Stimulated activated CD8-positive, alpha-beta memory T cell treated with anti-CD3 and anti-CD28 coated beads, Interleukin-15, amount 100 ng/mL, for 48 hours (primary cell): Measurements from ENCODE around the gene WDR45B.
"Not testable (repeated sequence)": the region's sequence is repeated elsewhere in the genome, so short reads cannot be mapped to it uniquely, and the experiment has no call there.

Experiments
- DNase-seq, 2 donors: peaks; one replicate each; pipeline ENCODE4 v3.0.0-alpha.2; 2020; ENCODE audit warnings: low read depth in 2 of 2

The WDR45B gene

DNA sequence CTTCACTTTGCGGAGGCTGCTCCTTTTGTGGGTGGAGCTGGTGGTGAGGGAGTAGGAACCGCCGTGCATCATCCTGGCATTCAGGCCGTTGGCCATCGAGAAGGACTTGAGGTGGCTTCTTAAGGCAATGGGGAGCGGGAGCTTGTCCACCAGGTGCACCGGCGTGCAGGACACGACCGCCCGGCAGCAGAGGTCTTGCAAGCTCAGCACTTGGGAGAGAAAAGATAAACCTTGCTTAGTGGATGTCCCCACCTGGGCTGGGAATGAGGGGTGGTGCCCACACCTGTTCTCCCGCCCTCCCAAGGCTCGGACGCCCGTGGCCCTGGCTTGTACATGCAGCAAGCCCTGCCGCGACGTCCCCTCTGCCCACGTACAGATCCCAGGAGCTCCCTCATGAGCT is 9.7 kb upstream of the WDR45B start:
- no peak for DNase-seq

DNA sequence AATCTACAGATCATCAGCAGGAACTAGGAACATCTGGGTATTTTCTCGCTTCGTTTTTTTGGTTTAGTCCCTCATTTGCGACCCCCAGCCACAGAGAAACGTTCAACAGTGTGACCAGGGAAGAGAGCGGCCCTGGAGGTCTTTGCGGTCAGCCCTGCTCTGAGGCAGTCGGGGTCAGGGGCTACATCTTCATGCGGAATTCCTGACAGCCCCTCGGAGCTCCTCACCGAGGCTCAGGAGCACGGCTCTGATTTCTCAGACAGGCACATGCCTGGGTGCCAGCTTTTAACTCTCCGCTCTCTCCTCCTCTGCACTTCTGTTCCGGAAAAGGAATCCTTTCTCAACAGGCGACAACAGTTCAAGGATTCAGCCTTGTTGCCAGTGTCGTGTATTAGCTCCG is 8.0 kb upstream of the WDR45B start:
- no peak for DNase-seq

DNA sequence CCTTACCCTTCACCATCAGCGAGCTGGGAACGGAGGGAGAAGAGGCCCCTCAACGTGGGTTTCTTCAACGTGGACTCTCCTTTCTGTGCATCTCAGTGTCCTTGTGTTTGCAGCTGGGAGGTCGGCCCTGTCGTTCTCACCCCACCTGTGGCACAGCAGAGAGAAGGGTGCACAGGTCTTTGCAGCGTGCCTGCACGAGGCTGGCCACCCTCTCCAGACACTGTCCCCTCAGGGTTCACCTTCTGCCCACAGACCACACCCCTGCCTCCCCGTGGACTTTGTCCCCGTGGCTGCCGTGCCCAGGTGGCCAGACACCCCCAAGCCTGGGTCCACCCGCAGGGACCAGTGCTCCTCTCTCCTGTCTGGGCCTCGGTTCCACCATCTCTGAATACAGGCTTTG is 7.3 kb upstream of the WDR45B start:
- DNase-seq = no peak

DNA sequence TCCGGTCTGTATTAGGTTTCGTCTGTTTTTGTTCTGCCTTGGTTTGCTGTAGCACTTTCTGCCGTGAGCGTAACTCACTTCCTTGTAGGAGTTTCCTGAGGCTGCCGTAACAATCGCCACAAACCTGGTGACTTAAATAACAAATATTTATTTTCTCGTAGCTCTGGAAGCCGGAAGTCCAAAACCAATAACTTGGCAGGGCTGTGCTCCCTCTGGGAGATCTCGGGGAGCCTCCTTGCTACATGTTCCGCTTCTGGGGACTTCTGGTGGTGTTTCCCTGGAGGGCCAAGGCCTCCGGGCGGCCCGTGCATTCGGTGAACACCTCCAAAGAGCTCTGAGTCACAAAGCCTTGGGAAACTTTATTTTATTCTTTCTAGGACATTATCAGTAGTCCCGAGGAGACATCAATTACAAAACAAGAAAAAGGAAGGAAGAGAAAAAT is 6.8 kb upstream of the WDR45B start:
- DNase-seq = no peak

DNA sequence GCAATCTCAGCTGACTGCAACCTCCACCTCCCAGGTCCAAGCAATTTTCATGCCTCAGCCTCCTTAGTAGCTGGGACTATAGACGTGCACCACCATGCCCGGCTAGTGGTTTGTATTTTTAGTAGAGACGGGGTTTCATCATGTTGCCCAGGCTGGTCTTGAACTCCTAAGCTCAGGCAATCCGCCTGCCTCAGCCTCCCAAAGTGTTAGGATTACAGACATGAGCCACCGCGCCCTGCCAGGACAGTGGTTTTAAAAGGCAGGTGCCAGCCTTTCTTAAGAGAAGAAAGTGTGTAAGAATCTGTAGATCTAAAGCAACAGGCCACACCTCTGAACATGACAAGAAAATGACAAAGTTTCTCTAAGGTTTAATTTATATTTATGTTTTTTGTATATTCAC is 6.4 kb upstream of the WDR45B start:
- not testable (repeated sequence) for DNase-seq

DNA sequence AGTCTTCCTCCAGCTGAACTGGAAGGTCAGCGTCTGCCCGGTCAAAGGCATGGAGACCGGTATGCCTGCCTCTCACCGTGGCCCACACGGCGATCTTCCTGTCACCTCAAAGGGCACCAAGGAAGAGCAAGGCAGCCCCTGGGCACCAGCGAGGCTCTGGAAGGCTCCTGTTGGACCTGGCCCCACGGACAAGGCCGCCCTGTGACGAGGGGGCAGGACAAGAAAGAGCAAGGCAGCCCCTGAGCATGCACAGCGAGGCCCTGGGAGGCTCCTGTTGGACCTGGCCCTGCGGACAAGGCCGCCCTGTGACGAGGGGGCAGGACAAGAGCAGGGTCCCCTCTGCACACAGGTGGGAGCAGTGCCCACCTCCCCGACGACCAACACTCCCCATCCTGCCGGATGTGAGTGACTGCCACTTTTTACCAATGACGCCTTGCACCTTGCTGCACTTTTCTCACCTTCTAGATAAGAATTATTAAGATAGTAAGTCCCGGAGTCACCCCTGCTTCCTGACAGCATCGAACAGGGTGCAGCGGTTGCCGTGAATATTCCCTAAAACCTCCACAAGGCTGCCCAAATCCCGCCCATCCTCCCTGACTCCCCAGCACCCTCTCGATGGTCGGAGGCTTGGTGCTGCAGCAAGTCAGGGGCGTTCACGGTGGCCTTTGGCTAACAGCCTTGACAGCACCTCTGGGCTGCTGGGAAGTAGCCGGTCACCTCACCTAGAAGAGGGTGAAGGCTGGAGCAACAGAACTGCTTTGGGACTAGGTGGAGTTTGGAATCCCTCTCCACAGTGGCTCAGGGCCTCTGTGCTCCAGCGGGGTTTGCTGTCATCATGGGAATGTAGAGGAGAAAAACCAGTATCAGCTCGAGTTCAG is 5.6 kb upstream of the WDR45B start:
- DNase-seq = no peak

DNA sequence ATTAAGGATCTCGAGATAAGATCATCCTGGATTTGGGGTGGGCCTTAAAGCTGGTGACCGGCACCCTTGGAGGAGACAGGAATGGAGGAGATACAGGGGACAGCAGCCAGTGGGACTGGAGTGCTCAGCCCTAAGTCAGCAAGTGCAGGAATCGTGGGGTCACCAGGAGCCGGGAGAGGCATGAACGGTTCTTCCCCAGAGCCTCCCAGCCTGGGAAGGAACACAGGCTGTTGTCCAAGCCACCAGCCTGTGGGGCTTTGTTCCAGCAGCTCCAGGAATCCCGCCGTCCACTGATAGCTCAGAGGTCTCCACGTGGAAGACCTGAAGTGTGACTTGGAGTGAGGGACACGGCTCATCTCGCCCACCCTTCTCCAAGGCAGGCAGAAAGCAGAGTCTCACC is 2.5 kb upstream of the WDR45B start:
- no peak for DNase-seq

DNA sequence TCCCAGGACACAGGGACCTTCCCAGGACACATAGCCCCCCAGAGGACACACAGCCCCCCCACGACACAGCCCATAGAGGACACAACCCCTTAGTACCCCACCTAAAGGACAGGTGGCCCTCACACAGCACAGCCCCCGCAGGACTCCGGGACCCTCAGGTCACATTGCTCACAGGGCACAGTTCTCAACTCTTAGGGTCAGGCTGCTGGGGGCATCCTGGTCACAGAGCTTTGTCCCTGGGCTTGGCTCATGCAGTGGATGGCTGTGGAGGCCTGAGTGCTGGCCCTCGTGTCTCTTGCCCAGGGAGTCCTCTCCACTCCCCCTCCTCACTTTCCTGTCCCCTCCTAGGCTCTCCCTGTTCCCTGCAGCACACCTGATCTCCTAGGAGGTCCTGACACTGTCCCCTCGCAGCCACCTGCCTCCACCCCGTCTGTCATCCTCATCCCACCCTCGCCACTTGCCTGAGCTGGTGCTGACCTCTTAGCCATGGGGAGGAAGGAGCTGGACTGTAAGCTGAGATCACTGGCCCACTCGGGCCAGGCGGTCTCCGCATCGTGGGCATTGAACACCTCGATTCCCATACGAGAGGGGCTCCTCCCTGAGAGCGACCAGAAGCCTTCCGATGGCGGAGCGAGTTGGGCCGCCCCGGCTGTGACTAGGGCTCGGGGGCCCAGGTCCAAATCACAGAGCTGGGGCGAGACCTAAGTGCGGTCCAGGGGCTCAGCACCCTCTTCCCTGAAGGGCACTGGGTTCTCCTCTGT is 1.4 kb upstream of the WDR45B start:
- DNase-seq = no peak

DNA sequence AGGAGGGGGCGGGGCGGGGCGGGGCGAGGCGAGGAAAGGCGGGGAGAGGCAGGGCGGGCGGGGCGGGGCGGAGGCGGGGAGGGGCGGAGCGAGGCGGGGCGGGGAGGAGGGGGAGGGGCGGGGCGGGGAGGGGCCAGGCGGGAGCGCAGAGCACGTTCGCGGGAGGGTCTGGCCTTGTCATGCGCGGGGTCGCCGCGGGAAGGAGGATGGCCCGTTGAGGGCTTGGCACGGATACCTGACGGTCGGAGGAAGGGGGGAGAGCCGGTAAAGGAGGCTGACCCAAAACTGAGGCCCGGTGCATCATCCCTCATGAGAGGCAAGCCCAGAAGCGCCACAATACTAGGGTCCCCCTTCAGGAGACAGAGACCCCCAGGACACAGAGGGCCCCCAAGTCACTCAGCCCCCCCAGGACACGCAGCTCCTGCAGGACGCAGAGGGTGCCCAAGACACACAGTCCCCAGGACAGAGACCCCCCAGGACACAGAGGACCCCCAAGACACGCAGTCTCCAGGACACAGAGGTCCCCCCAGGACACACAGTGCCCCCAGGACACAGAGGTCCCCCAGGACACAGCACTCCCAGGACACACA is 593 bp upstream of the WDR45B start:
- no peak for DNase-seq

DNA sequence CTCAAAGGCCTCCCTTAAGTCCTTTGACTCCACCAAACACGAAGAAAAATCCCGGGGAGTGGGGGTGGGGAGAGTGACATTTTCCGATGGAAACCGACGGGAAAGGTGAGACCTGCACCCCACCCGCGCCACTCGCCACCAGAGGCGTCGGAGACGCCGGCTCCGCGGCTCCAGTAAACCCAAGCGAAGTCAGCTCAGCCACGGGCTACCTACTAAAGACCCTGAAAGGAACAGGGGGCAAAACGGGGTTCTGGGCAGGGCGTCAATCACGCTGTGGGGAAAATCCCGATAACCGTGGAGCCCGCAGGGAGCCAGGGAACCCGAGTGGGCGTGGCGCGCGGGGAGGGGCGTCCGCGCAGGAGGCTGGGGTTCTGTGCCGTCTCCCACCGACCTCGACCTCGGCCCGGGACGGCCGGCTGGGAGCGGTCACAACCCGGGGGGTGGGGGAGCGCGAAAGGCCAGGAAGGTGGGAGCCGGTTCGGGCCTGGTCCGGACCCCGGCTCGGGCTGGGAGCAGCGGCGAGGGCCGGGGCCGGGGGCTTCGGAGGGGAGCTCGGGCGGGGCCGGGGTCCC is 565 bp downstream of the WDR45B start:
- peak; percentile 15 to 20 for DNase-seq

DNA sequence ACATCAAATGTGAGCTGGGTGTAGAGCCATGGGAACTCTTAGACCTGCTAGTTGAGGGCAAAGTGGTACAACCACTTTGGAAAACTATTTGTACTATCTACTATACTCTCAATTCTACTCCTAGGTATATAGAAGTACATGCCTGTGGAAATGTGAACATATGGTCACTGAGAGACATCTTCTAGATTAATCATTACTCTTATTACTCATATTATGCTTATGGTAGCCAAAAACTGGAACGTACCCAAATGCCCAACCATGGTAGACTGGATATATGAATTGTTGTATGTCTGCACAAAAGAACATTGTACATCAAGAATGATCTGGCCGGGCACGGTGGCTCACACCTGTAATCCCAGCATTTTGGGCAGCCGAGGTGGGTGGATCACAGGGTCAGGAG is 2.7 kb downstream of the WDR45B start:
- no peak for DNase-seq

DNA sequence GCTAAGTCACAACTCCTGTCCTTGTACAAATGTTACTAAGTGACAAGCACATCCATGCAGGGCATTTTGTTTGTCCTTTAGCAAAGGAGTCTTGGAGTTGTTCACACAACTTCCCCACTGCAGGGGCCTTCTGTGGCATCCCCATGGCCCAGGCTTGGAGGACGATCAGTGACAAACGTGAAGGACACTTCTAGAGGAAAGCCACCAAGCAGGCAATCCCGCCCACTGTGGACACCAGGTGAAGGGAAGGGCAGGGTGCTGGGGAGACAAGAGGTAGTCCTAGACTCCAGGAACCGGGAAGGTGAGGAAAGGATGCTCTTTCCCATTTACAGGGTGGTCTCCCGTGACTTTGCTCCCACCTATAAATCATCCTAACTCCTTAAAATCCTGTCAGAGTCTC is 4.1 kb downstream of the WDR45B start:
- no peak for DNase-seq

DNA sequence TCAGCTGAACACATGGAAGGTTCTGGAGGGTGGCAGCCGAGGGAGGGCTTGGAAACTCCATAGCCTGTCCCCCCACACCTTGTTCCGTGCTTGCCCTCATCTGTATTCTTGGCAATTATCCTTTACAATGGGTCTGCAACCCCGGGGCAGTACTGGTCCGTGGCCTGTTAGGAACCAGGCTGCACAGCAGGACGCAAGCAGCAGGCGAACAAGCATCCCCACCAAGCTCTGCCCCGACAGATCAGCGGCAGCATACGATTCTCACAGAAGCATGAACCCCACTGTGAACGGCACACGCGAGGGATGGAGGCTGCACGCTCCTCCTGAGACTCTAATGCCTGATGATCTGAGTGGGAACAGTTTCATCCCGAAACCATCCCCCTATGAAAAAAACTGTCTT is 6.2 kb downstream of the WDR45B start:
- DNase-seq = no peak

DNA sequence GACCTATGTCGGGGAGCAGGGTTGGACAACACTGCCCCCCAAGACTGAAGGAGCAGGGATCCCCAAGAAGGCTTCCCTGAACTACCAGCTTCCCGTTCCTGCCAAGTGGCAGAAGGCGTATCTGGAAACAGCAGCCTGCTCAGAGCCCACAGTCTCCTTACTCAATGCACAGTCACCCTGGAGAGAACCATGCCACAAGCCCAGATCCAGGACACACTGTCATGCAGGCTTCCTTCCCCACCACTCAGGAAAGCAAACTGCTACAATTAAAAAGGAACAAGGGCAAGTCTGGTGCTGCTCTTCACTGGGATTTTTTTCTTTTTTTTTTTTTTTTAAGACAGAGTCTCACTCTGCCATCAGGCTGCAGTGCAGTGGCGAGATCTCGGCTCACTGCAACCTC is 8.2 kb downstream of the WDR45B start:
- no peak for DNase-seq

DNA sequence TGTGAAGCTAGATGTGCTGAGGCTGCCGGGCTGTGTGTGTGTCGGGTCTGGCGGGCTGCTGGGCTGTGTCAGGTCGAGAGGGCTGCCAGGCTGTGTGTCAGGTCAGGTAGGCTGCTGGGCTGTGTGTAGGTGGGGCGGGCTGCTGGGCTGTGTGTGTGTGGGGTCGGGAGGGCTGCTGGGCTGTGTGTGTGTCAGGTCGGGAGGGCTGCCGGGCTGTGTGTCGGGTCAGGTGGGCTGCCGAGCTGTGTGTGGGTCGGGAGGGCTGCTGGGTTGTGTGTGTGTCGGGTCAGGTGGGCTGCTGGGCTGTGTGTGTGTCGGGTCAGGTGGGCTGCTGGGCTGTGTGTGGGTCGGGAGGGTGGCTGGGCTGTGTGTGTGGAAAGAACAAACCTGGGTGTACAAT is 8.6 kb downstream of the WDR45B start:
- DNase-seq = no peak

DNA sequence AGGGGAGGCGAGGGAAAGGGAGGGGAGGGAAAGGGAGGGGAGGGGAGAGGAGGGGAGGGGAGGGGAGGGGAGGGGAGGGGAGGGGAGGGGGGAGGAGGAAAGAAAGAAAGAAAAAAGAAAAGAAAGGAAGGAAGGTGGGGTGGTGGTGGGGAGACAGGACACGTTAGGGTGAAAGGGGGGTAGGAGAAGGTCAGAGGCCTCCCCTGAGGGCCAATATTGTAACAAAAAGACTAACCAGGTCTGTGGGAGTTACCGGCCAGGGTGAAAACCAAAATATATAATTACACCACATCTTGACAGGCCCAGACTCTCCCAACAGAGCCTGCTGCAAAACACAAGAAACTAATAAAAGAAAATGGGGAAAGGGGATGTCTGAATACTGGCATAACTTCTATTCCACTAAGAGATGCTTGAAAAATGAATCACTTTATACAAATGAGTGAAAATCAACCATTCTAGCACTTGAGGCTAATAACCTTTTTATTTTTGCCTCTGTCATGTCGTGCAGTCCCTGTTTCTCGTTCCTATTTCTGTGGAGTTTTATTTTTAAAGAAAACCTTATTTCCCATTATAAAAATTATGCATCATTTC is 10.0 kb downstream of the WDR45B start:
- DNase-seq = no peak

DNA sequence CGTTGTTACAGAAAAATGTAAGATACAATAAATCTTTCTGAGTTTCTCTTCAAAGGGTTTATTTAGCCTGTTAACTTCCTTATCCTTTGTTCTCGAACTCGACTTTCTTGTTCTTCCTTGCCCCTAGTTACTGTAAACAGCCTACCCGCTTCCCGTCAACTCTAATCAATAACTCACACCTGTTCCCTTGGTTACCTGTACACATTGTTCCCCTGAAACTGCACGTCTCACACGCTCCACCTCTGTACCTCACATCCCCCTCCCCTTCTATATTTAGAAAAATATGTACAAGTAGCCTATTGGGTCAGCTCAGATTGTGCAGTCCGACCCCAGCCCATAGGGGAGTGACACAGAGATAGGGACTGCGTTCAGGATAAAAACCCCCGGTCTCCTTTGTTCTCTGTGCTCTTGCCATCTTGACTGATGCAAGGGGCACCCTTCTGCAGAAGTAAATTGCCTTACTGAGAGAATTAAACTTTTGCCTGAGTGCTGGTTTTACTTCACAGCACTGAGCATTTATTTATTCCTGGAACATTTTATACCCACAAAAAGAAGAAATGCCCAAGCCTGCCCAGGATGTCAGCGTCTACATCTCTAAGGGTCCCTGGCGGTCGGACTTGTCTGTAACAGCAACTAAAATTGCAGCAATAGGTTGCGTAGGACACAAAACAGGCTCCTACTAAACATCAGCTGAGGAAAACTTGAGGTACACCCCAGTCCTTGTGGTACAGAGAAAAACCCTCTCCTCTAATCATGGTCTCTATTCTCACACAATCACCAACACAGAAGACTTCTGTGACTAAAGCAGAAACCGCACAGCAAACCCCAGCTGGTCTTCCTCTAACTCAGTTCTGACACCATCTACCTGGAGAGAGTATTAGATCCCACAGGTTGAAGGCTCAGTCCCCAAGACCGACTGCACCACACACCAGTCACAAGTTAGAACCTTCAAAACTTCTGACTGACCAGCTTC is 11.3 kb downstream of the WDR45B start:
- DNase-seq = no peak

DNA sequence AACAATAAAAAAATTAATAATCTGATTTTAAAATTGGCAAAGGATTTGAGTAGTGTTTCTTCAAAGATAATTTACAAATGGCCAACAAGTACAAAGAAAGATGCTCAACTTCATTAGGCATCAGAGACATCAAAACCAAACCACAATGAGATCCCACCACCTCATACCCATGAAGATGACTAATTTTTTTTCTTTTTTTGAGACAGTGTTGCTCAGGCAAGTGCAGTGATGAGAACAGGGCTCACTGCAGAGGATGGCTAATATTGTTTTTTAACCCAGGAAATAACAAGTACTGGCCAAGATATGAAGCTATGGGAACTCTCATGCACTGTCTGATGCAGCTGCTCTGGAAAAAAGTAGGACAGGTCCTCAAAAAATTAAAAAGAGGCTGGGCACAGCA is 14.9 kb downstream of the WDR45B start:
- no peak for DNase-seq

DNA sequence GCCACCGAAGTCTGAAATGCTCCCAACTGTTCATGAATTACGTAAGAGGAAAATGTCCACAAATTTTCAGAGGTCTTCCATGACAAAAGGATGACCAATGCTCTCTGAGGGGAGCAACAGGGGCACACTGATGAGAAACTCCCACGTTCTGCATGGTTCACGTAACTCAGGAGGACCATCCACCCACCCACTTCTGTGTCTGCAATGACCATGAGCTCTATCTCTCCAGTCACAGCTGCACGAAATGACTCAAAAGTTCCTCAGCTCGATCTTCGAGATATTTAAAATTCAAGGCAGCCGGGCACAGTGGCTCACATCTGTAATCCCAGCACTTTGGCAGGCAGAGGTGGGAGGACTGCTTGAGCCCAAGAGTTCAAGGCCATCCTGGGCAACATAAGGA is 15.8 kb downstream of the WDR45B start:
- DNase-seq = no peak

DNA sequence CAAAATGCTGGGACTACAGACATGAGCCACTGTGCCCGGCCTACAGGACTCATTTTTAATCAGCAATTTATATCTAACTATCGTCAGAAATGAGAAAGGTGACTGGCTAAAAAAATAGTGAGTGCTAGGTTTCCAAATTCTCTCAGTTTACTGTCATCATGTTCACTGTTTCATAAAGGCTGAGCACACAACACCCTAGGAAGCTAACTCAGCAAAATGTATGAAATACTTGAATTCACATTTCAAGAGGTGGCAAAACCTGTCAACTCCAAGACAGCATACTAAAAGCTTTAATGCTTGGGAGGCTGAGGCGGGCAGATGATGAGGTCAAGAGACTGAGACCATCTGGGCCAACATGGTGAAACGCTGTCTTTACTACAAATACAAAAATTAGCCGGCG is 16.7 kb downstream of the WDR45B start:
- DNase-seq = no peak

DNA sequence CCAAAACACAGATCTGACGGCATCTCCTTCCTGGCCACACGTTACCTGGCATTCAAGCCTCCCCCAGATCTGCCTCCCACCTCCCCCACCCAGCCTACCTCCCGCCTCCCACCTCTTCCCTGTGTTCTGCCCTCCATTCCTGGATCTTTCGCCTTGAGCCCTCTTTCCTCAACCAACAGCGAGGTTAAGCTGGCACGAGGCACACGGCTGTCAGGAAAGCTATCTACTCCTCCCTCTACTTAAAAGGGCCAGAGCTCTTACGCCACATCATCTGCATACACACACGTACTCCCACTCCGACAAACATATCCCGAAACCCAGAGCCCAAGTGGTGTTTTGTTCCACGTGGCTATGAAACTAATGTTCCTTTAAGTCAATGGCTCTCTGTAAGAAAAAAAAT is 18.0 kb downstream of the WDR45B start:
- no peak for DNase-seq
